GM12874 (cell line): Measurements from ENCODE around the gene FTCD.

Experiments
- TF ChIP-seq, protein P1 (sequence below): IDR thresholded peaks from 2 replicates; pipeline ENCODE4 v1.5.1; 2011; ENCODE audit warnings: low read depth, mild to moderate bottlenecking, control low read depth, low read length, moderate library complexity; ENCODE audit not compliant: insufficient read depth

Gene FTCD

DNA sequence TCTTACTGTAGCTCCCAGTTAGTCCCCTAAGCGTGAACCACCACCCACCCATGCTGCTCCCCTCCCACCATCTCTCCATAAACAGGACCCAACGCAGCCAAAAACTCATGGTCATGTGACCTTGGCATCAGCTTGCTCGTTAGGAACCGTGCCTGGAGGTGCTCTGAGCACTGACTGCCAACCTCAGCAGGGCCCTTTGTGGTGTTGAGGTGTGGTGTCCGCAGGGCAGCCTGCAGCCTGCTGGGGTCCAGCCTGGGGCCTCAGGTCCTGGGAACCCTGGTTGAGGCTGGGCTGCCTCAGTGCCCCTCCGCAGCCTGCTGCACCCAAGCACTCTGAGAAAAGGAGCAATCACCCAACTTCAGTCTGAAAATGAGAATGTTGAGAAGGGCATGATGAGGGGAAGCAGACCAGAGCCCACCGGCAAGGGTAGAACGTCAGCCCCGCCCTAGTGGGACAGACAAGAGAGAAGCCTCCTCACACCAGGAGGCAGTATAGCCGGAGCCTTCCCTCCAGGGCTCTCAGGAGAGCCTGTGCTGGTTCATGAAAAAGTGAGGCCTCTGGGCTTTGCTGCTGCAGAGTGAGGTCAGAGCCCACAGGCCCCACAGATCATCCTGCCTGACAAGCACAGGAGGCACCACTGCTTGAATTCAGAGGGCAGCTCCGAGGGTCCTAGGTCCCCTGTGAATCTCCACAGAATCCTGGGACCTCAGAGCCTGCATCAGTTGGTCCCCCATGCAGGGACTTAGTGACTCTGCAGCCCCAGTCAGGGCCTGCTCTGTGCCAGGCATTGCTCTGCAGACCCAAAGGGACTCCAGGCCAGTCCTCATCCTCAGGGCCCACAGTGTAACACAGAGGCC, 62.3 kb downstream of the FTCD start:
- TF ChIP-seq, protein P1, sequence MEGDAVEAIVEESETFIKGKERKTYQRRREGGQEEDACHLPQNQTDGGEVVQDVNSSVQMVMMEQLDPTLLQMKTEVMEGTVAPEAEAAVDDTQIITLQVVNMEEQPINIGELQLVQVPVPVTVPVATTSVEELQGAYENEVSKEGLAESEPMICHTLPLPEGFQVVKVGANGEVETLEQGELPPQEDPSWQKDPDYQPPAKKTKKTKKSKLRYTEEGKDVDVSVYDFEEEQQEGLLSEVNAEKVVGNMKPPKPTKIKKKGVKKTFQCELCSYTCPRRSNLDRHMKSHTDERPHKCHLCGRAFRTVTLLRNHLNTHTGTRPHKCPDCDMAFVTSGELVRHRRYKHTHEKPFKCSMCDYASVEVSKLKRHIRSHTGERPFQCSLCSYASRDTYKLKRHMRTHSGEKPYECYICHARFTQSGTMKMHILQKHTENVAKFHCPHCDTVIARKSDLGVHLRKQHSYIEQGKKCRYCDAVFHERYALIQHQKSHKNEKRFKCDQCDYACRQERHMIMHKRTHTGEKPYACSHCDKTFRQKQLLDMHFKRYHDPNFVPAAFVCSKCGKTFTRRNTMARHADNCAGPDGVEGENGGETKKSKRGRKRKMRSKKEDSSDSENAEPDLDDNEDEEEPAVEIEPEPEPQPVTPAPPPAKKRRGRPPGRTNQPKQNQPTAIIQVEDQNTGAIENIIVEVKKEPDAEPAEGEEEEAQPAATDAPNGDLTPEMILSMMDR = no peak

DNA sequence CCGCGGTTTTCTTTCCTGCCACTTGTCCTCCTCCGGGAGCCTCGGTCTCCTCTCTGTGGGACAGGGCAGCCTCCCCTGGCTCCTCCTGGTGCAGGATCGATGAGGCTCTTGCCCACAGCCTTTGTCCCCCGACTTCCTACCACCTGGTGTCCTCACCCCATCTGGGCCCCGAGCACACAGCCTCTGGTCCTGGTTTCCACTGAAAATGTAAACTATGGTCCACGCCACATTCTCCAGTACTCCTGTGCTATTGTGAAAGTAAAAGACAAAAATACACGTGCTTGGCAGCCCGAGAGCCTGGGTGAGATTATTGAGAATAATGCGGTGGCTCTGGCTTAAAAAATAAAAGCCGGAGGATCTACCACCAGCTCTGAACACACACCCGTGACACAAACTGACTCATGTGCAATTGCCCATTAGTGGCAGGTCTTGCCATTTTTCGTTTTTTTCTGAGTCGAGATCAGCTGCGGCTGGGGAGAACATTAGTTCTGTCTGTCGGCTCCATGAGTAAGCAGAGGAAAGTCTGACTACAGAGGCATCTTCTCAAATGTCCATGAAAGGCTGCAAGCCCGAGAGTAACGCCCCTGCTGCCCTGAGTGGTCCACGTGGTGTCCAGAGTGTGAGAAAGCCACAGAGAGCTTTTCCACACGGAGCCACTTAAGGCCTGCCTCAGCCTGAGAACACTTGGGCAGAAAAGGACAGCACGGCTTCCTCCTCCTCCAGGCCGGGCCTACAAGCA, 63.2 kb downstream of the FTCD start:
- TF ChIP-seq, protein P1 = no peak

DNA sequence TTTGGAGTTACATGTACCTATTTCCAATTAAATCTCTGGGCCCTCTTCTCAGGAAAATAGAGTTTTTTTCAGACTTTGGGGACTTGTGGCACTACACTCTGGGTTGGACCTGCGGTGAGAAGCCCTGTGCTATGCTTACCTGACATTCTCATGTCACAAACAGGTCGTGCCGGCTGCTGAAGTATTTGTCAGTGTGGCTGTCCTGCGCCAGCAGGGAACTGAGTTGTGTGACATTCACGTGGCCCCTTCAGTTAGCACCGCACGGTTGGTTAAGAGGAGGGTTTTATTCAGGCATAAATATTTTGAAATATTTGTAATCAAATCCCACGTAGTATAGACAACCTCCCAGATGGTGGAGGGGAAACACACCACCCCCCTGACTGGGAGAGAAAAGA, 63.8 kb downstream of the FTCD start:
- TF ChIP-seq, protein P1 = no peak

DNA sequence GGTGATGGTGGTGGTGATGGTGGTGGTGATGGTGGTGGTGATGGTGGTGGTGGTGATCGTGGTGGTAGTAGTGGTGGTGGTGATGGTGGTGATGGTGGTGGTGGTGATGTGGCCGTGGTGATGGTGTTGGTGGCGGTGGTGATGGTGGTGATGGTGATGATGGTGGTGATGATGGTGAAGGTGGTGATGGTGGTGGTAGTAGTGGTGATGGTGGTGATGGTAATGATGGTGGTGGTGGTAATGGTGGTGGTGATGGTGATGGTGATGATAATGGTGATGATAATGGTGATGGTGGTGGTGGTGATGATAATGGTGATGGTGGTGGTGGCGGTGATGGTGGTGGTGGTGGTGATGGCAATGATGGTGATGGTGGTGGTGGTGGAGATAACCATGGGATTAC, 64.3 kb downstream of the FTCD start:
- TF ChIP-seq, protein P1 = no peak

DNA sequence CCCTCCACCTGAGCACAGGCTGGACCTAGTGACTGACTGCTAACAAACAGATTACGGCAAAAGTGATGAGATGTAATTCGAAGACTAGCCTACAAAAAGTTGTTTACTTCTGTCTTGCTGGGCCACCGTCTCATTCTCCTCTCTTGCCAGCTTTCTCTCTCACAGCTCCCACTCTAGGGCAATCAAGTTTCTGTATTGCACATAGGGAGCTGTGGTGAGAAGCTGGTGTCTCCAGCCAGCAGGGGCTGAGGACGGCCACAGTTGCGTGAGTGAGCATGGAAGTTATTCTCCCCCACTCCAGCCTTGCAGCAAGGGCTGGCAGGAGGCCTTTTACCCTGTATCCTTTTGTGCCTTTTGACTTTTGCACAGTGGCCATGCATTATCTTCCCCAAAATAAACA, 66.1 kb downstream of the FTCD start:
- TF ChIP-seq, protein P1 = no peak

DNA sequence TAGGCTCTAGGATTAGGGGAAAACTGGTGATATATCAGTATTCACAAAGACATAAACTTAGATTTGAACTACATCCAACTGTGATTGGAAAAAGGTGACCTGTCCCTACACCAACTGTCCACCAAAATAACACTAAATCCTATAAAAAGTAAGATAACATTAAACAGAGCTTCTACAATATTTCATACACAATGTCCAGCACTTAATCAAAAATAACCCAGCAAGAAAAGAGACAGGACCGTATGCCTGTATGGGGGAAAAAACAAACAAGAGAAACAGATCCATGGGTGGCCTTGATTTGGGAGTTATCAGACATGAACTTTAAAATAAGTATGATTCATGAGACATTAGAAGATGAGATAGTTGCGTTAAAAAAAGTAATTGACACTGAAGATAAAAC, 67.2 kb downstream of the FTCD start:
- TF ChIP-seq, protein P1 = no peak

DNA sequence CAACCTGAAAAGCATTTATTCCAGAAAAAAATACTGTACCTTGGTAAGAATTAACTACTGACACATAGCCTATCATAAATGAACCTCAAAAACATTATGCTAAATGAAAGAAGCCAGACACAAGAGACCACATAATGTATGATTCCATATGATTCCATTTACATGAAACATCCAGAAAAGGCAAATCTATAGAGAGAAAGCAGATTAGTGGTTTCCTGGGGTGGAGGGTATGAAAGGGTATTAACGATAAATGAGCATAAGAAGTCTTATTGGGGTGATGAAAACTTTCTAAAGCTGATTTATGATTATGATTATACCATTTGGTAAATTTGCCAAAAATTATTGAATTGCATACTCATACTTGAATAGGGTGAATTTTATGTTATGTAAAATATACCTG, 67.7 kb downstream of the FTCD start:
- TF ChIP-seq, protein P1 = no peak
